HCT116 (cell line): ENCODE data around the gene KIF26A. TPM values are rescaled to one million over a fixed set of nuclear protein-coding genes. Genes with fewer than 3 reads are reported as not detected.

Experiments used
- ATAC-seq: fragments of 200-7000 bp; cut with Tn5 transposase; 2 replicates; pipeline ENCODE4 v1.9.1; 2020; ENCODE audit warnings: mild to moderate bottlenecking, moderate library complexity
- BruUV-seq: library from RNA; stranded (reverse); fragments of 400-500 nt; replicated peaks from 2 replicates; lab custom pipeline; 2021; lab: Mats Ljungman, UMichigan
- CTCF ChIA-PET: fragments of 300-600 bp; sonication (Branson Sonifier 250); formaldehyde crosslinking; loops from one replicate; lab custom pipeline; 2021; ENCODE audit warnings: antibody characterized with exemption; lab: Charles Lee
- POLR2A ChIA-PET: fragments of 300-600, 350-600 bp; sonication (Branson Sonifier 250); formaldehyde crosslinking; loops from one replicate; lab custom pipeline; 2021; ENCODE audit warnings: antibody characterized with exemption; lab: Charles Lee
- RAD21 ChIA-PET, 2 experiments: fragments of 300-600 bp; sonication (Branson Sonifier 250); formaldehyde crosslinking; loops; one replicate each; lab custom pipeline; 2023; ENCODE audit warnings: low total read pairs in 2 of 2; ENCODE audit not compliant: uncharacterized antibody in 2 of 2, unreplicated experiment in 2 of 2, low non-redundant PET in 1 of 2; lab: Charles Lee
- DNase-seq: peaks from one replicate; pipeline ENCODE4 v3.0.0-alpha.2; 2010; ENCODE audit warnings: low read depth, low spot score
- H2AFZ ChIP-seq: fragments of 200-600 bp; shearing (Covaris generic), sonication (generic); 2 replicates; pipeline ENCODE4 v1.6.1; 2017; ENCODE audit warnings: low read depth, mixed run types, mixed read lengths, antibody characterized with exemption, low read length; ENCODE audit not compliant: poor library complexity, severe bottlenecking
- H3K27ac ChIP-seq: 2 replicates; pipeline ENCODE4 v1.5.1; 2012; ENCODE audit warnings: low read depth, low read length
- H3K27me3 ChIP-seq: fragments of 200-600 bp; sonication (generic); 2 replicates; pipeline ENCODE4 v1.6.1; 2016; ENCODE audit warnings: mixed run types, low read length, mixed read lengths; ENCODE audit not compliant: insufficient read depth
- H3K36me3 ChIP-seq, 2 experiments: fragments of 200-500 bp in 1 of 2; fragments of 200-600 bp in 1 of 2; sonication (Bioruptor generic) in 1 of 2; sonication (generic) in 1 of 2; 2 replicates each; pipeline versions ENCODE4 v1.5.1 to v1.6.1; 2014 to 2016; ENCODE audit warnings: low read length in 2 of 2, inconsistent platforms in 1 of 2, mixed read lengths in 1 of 2, mixed run types in 1 of 2; ENCODE audit not compliant: insufficient read depth in 2 of 2, control insufficient read depth in 1 of 2
- H3K4me1 ChIP-seq, 2 experiments: fragments of 200-600 bp in 1 of 2; sonication (generic) in 1 of 2; 2 replicates each; pipeline versions ENCODE4 v1.5.1 to v1.6.1; 2012 to 2017; ENCODE audit warnings: low read length in 2 of 2, inconsistent platforms in 1 of 2, mild to moderate bottlenecking in 1 of 2, mixed read lengths in 1 of 2, mixed run types in 1 of 2, moderate library complexity in 1 of 2; ENCODE audit not compliant: insufficient read depth in 2 of 2, control insufficient read depth in 1 of 2
- H3K4me2 ChIP-seq: fragments of 200-600 bp; sonication (generic); 2 replicates; pipeline ENCODE4 v1.6.1; 2017; ENCODE audit warnings: mixed run types, low read length, mixed read lengths
- H3K4me3 ChIP-seq, 2 experiments: fragments of 200-600 bp in 1 of 2; sonication (generic) in 1 of 2; replicated peaks in 1 of 2; 2 replicates each; pipeline ENCODE4 v1.5.1; 2011 to 2016; ENCODE audit warnings: low read length in 2 of 2, control low read depth in 1 of 2, low read depth in 1 of 2, mild to moderate bottlenecking in 1 of 2, mixed read lengths in 1 of 2, mixed run types in 1 of 2
- H3K79me2 ChIP-seq: fragments of 200-600 bp; sonication (generic); 2 replicates; pipeline ENCODE4 v1.6.1; 2017; ENCODE audit warnings: mild to moderate bottlenecking, mixed run types, low read length, moderate library complexity, mixed read lengths; ENCODE audit not compliant: insufficient read depth
- H3K9ac ChIP-seq: fragments of 200-600 bp; sonication (generic); 2 replicates; pipeline ENCODE4 v1.6.1; 2016; ENCODE audit warnings: low read length, mixed read lengths
- H3K9me2 ChIP-seq: fragments of 200-600 bp; sonication (generic), shearing (Covaris generic); 2 replicates; pipeline ENCODE4 v1.6.1; 2017; ENCODE audit warnings: mixed run types, mild to moderate bottlenecking, moderate library complexity; ENCODE audit not compliant: insufficient read depth
- H3K9me3 ChIP-seq, 2 experiments: fragments of 200-500 bp in 1 of 2; fragments of 200-600 bp in 1 of 2; sonication (Bioruptor generic) in 1 of 2; sonication (generic) in 1 of 2; 2 replicates each; pipeline ENCODE4 v1.6.1; 2014 to 2017; ENCODE audit warnings: low read length in 2 of 2, mixed read lengths in 2 of 2, inconsistent platforms in 1 of 2, low read depth in 1 of 2, mild to moderate bottlenecking in 1 of 2, mixed run types in 1 of 2, moderate library complexity in 1 of 2; ENCODE audit not compliant: control insufficient read depth in 1 of 2, insufficient read depth in 1 of 2
- H4K20me1 ChIP-seq: fragments of 200-600 bp; sonication (generic), shearing (Covaris generic); 2 replicates; pipeline ENCODE4 v1.6.1; 2017; ENCODE audit warnings: mixed run types, mild to moderate bottlenecking, moderate library complexity; ENCODE audit not compliant: insufficient read depth
- CBX3 ChIP-seq: IDR thresholded peaks from 2 replicates; pipeline ENCODE4 v1.6.1; 2012; ENCODE audit warnings: low read depth
- EGR1 ChIP-seq: IDR thresholded peaks from 2 replicates; pipeline ENCODE4 v1.6.1; 2012; ENCODE audit warnings: low read depth
- FOSL1 ChIP-seq: IDR thresholded peaks from 2 replicates; pipeline ENCODE4 v1.6.1; 2012; ENCODE audit warnings: low read depth
- POLR2A ChIP-seq: IDR thresholded peaks from 2 replicates; pipeline ENCODE4 v1.7.0; 2011; ENCODE audit warnings: borderline replicate concordance; ENCODE audit not compliant: insufficient read depth, insufficient read length; ENCODE audit errors: extremely low read depth
- RAD21 ChIP-seq: IDR thresholded peaks from 2 replicates; pipeline ENCODE4 v1.6.1; 2012; ENCODE audit warnings: low read depth, mild to moderate bottlenecking
- SP1 ChIP-seq: IDR thresholded peaks from 2 replicates; pipeline ENCODE4 v1.6.1; 2012; ENCODE audit warnings: low read depth
- SRF ChIP-seq: IDR thresholded peaks from 2 replicates; pipeline ENCODE4 v1.6.1; 2012; ENCODE audit warnings: low read depth
- YY1 ChIP-seq: IDR thresholded peaks from 2 replicates; pipeline ENCODE4 v1.6.1; 2011; ENCODE audit warnings: low read length, low read depth, moderate library complexity, mild to moderate bottlenecking; ENCODE audit not compliant: insufficient replicate concordance; ENCODE audit errors: extremely low read depth
- ZFX ChIP-seq: fragments of 450-650 bp; IDR thresholded peaks from 2 replicates; pipeline ENCODE4 v1.6.1; 2017
- ZNF274 ChIP-seq: fragments of 200-500 bp; sonication (Bioruptor generic); IDR thresholded peaks from 2 replicates; pipeline ENCODE4 v1.6.1; 2014; ENCODE audit warnings: mild to moderate bottlenecking, low read depth, low read length, inconsistent platforms
- intact Hi-C: fragments of 100-400 bp; cut with micrococcal nuclease; formaldehyde crosslinking; loops from 2 replicates; pipeline ENCODE4 v1.10.0; 2022
- total RNA-seq: library from RNA; stranded (reverse); gene quantifications from one replicate; pipeline ENCODE4 v1.2.1, GENCODE V29; 2021; ENCODE audit not compliant: unreplicated experiment
- TF ChIP-seq, protein P1 (sequence below): IDR thresholded peaks from 2 replicates; pipeline ENCODE4 v1.6.1; 2011; ENCODE audit warnings: mild to moderate bottlenecking, low read length, moderate library complexity; ENCODE audit not compliant: insufficient replicate concordance; ENCODE audit errors: extremely low read depth
- TF ChIP-seq, protein P2 (sequence below): IDR thresholded peaks from 2 replicates; pipeline ENCODE4 v1.6.1; 2012
- TF ChIP-seq, protein P3 (sequence below): IDR thresholded peaks from 2 replicates; pipeline ENCODE4 v1.6.1; 2012
- TF ChIP-seq, protein P4 (sequence below), 3 experiments: fragments of 200-600 bp in 1 of 3; sonication (generic) in 1 of 3; IDR thresholded peaks in 2 of 3; conservative IDR thresholded peaks in 1 of 3; 2 replicates each; pipeline ENCODE4 v1.5.1; 2012 to 2017; ENCODE audit warnings: low read depth in 2 of 3, low read length in 2 of 3, antibody characterized with exemption in 1 of 3, borderline replicate concordance in 1 of 3, control low read depth in 1 of 3, mild to moderate bottlenecking in 1 of 3, mixed read lengths in 1 of 3, mixed run types in 1 of 3, moderate library complexity in 1 of 3; ENCODE audit not compliant: insufficient read depth in 1 of 3

KIF26A gene
- total RNA-seq, 1 experiment from 2014 or later: 10.2 TPM

DNA sequence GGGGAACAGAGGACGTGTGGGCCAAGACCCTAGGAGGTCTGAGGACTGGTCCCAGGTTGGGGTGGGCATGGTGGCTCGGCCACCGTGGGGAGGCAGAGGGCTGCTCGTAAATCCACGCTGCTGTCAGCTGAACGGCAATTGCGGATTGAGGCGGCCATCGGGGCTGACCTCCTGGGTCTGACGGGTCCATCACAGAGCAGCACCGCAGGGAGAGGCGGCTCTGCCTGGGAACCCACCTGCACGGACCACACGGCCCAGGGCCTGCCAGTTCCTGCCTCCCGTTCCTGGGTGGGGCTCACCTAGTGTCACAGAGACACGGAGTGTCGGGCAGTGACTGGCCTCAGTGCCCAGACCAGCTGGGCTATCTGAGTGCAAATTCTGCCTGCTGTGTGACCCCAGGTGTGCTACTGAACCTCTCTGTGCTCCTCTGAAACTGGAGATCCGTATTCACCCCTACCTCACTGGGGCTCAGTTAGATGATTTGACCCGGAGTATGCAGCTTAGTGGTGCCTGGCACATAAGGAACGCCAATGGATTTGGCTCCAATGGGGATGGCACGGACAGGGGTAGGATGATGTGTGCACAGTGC, 53.1 kb downstream of the KIF26A start:
- ChIA-PET RAD21 (no interaction called here), CTCF (no interaction called here), POLR2A (no interaction called here)
- H3K9me3 ChIP-seq: no peaks in the 10 kb centered on the region
- H3K4me1 ChIP-seq: no peaks in the 10 kb centered on the region
- no peak overlapping the region for H3K9ac ChIP-seq
- TF ChIP-seq ZFX: no peak
- TF ChIP-seq, protein P1, sequence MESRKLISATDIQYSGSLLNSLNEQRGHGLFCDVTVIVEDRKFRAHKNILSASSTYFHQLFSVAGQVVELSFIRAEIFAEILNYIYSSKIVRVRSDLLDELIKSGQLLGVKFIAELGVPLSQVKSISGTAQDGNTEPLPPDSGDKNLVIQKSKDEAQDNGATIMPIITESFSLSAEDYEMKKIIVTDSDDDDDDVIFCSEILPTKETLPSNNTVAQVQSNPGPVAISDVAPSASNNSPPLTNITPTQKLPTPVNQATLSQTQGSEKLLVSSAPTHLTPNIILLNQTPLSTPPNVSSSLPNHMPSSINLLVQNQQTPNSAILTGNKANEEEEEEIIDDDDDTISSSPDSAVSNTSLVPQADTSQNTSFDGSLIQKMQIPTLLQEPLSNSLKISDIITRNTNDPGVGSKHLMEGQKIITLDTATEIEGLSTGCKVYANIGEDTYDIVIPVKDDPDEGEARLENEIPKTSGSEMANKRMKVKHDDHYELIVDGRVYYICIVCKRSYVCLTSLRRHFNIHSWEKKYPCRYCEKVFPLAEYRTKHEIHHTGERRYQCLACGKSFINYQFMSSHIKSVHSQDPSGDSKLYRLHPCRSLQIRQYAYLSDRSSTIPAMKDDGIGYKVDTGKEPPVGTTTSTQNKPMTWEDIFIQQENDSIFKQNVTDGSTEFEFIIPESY: no peak
- peak; percentile 15; the same call in 1 of the 2 replicates for TF ChIP-seq RAD21
- TF ChIP-seq ZNF274: no peak
- no peak for TF ChIP-seq POLR2A
- ATAC-seq (no peak), DNase-seq (no peak)
- H3K4me2 ChIP-seq: no peak overlapping the region
- no peaks in the 10 kb centered on the region for H3K36me3 ChIP-seq
- no peaks in the 10 kb centered on the region for H3K79me2 ChIP-seq
- no peaks in the 10 kb centered on the region for H3K9me2 ChIP-seq
- H3K27me3 ChIP-seq: 0 out of 2 replicates have a peak, but pooled peaks cover 4% of the 10 kb centered on the region
- no peak overlapping the region for H2AFZ ChIP-seq
- no peak overlapping the region for H3K27ac ChIP-seq
- H3K4me3 ChIP-seq: no peak overlapping the region
- no peaks in the 10 kb centered on the region for H4K20me1 ChIP-seq
- BruUV-seq: no TSS peak
- intact Hi-C loops: no loop called here

DNA sequence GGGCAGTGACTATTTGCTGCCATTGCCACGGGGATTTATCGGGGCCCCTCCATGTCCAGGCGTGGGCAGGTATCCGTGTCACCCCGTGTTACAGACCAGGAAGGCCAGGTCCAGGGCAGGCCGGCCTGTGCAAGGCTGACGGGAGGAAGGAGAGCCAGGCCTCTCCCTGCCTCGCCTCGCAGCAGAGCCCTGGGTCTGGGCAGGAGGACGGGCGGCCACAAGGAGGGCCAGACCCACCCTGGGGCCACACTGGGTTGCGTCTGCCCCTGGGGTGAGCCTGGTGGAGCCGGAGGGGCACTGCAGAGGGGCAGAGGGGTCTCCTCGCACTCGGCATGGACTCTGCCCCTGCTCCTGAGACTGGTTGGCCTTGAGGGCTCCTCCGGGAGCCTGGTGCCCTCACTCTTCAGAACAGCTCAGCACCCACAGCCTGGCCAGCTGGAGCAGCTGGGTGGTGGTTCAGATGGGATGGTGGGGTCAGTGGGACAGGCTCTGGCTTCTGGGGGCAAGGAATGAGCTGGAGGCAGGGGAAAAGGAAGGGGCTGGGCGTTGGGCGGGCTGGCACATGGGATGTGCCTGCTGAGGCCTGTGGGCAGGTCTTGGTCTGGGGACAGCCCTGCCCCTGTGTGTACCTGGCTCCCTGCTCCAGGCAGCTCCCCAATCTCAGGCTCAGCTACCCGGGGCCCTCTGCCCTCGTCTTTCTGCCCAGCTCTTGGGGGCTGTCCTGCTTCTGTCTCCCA, 53.9 kb downstream of the KIF26A start:
- POLR2A ChIA-PET: no interaction called here
- Histone ChIP-seq H3K9me2 (no peaks in the 10 kb centered on the region), H3K79me2 (no peaks in the 10 kb centered on the region), H3K4me3 (no peak overlapping the region), H3K4me1 (no peaks in the 10 kb centered on the region), H2AFZ (no peak overlapping the region), H3K9ac (no peak overlapping the region), H3K27ac (no peak overlapping the region), H3K36me3 (no peaks in the 10 kb centered on the region), H3K27me3 (0 out of 2 replicates have a peak, but pooled peaks cover 4% of the 10 kb centered on the region), H3K4me2 (no peak overlapping the region), H3K9me3 (no peaks in the 10 kb centered on the region), H4K20me1 (no peaks in the 10 kb centered on the region)
- ATAC-seq: 0 out of 2 replicates have a peak, but pooled peaks have one; percentile 30
- intact Hi-C loops: no loop called here
- RAD21 ChIA-PET: no interaction called here
- CTCF ChIA-PET: no interaction called here
- no TSS peak for BruUV-seq
- DNase-seq: no peak
- TF ChIP-seq, protein P2, sequence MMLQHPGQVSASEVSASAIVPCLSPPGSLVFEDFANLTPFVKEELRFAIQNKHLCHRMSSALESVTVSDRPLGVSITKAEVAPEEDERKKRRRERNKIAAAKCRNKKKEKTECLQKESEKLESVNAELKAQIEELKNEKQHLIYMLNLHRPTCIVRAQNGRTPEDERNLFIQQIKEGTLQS: no peak
- TF ChIP-seq, protein P3, sequence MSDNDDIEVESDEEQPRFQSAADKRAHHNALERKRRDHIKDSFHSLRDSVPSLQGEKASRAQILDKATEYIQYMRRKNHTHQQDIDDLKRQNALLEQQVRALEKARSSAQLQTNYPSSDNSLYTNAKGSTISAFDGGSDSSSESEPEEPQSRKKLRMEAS: no peak
- TF ChIP-seq YY1 (no peak), EGR1 (no peak), CBX3 (no peak), POLR2A (no peak), SRF (no peak), SP1 (no peak), FOSL1 (no peak)
- TF ChIP-seq, protein P4, sequence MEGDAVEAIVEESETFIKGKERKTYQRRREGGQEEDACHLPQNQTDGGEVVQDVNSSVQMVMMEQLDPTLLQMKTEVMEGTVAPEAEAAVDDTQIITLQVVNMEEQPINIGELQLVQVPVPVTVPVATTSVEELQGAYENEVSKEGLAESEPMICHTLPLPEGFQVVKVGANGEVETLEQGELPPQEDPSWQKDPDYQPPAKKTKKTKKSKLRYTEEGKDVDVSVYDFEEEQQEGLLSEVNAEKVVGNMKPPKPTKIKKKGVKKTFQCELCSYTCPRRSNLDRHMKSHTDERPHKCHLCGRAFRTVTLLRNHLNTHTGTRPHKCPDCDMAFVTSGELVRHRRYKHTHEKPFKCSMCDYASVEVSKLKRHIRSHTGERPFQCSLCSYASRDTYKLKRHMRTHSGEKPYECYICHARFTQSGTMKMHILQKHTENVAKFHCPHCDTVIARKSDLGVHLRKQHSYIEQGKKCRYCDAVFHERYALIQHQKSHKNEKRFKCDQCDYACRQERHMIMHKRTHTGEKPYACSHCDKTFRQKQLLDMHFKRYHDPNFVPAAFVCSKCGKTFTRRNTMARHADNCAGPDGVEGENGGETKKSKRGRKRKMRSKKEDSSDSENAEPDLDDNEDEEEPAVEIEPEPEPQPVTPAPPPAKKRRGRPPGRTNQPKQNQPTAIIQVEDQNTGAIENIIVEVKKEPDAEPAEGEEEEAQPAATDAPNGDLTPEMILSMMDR (IDR thresholded peaks at IDR 0.05 in 2 of 3, conservative IDR thresholded peaks at IDR 0.05 in 1 of 3; ENCODE audit: borderline replicate concordance in 1 of 3, insufficient read depth in 1 of 3, low read depth in 2 of 3, low read length in 2 of 3): no peak
